Measurements from ENCODE around the gene DDN. TPM values are rescaled to one million over a fixed set of nuclear protein-coding genes. Genes with fewer than 3 reads are reported as not detected.

The DDN gene
- total and polyA plus RNA-seq, 9 of the 15 experiments (the other 6 are each of a cell fraction or from before 2014, with no cell fraction given), result 0.03 to 3.6 (median 1.6) TPM

DNA sequence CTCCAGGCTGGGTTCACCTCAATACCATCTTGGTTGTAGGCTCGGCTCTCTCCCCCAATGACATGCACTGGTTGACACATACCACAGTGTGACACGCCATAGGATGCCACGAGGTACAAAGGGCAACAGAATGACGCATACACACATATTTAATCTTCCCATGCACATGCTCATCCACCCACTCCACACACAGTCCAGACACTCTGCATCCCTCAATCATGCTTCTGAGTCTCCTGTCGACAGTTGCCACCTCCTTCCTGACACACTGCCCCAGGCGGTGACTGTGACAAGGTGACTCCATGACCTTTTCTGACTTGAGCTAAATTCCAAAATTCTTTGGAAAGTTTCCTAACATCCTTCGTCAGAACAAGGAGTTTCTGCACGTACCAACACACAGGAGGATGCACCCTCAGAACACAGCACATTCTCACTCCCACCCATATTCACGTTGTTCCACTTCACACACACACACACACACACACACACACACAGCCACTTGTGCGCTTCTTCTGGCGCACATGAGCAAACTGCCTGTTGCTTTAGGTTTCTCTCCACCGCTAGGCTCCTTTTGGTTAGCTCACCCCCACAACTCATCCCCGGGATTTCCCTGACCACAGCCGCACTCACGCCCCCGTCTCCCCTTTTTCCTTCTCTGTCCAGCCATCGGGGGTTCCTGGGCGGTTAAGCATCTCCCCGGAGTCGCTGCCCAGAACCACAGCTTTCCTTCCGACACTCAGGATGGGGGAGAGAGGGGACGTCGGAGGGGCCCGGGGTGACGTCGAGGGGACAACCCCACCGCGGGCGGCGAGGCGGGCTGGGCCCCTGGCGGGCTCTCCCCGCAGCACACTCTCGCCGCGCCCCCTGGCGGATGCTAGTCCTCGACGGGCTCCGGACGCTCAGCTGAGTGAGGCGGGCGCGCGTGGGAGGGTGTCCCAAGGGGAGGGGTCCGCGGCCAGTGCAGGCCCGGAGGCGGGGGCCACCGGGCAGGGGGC, 21.6 kb downstream of the DDN start (continued):
- TF ChIP-seq ZNF253 (CRISPR knock-in tag; conservative IDR thresholded peaks at IDR 0.05) (no peak), RB1 (IDR thresholded peaks at IDR 0.05; ENCODE audit: low read depth) (peak; percentile 77), NCOA2 (IDR thresholded peaks at IDR 0.05; ENCODE audit: partially characterized antibody in 2 of 2) (no peak), ZNF41 (CRISPR knock-in tag; conservative IDR thresholded peaks at IDR 0.05) (no peak), SAFB (IDR thresholded peaks at IDR 0.05; ENCODE audit: borderline replicate concordance, low read depth, low read length) (peak; percentile 75), BRD4 (IDR thresholded peaks at IDR 0.05) (no peak), CBFA2T2 (conservative IDR thresholded peaks at IDR 0.05) (peak; percentile 37), ZC3H8 (IDR thresholded peaks at IDR 0.05) (no peak), ZZZ3 (IDR thresholded peaks at IDR 0.05) (no peak), ZNF232 (CRISPR knock-in tag; IDR thresholded peaks at IDR 0.05) (no peak), PRPF4 (IDR thresholded peaks at IDR 0.05; ENCODE audit: insufficient read depth, low read depth, low read length, poor library complexity, severe bottlenecking) (no peak)
- TF ChIP-seq, protein P1, sequence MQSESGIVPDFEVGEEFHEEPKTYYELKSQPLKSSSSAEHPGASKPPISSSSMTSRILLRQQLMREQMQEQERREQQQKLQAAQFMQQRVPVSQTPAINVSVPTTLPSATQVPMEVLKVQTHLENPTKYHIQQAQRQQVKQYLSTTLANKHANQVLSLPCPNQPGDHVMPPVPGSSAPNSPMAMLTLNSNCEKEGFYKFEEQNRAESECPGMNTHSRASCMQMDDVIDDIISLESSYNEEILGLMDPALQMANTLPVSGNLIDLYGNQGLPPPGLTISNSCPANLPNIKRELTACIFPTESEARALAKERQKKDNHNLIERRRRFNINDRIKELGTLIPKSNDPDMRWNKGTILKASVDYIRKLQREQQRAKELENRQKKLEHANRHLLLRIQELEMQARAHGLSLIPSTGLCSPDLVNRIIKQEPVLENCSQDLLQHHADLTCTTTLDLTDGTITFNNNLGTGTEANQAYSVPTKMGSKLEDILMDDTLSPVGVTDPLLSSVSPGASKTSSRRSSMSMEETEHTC (IDR thresholded peaks at IDR 0.05), result no peak
- TF ChIP-seq, protein P2, sequence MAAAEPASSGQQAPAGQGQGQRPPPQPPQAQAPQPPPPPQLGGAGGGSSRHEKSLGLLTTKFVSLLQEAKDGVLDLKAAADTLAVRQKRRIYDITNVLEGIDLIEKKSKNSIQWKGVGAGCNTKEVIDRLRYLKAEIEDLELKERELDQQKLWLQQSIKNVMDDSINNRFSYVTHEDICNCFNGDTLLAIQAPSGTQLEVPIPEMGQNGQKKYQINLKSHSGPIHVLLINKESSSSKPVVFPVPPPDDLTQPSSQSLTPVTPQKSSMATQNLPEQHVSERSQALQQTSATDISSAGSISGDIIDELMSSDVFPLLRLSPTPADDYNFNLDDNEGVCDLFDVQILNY (CRISPR knock-in tag; IDR thresholded peaks at IDR 0.05), result 0 out of 2 replicates have a peak, but pooled peaks have one; percentile 28
- TF ChIP-seq, protein P3, sequence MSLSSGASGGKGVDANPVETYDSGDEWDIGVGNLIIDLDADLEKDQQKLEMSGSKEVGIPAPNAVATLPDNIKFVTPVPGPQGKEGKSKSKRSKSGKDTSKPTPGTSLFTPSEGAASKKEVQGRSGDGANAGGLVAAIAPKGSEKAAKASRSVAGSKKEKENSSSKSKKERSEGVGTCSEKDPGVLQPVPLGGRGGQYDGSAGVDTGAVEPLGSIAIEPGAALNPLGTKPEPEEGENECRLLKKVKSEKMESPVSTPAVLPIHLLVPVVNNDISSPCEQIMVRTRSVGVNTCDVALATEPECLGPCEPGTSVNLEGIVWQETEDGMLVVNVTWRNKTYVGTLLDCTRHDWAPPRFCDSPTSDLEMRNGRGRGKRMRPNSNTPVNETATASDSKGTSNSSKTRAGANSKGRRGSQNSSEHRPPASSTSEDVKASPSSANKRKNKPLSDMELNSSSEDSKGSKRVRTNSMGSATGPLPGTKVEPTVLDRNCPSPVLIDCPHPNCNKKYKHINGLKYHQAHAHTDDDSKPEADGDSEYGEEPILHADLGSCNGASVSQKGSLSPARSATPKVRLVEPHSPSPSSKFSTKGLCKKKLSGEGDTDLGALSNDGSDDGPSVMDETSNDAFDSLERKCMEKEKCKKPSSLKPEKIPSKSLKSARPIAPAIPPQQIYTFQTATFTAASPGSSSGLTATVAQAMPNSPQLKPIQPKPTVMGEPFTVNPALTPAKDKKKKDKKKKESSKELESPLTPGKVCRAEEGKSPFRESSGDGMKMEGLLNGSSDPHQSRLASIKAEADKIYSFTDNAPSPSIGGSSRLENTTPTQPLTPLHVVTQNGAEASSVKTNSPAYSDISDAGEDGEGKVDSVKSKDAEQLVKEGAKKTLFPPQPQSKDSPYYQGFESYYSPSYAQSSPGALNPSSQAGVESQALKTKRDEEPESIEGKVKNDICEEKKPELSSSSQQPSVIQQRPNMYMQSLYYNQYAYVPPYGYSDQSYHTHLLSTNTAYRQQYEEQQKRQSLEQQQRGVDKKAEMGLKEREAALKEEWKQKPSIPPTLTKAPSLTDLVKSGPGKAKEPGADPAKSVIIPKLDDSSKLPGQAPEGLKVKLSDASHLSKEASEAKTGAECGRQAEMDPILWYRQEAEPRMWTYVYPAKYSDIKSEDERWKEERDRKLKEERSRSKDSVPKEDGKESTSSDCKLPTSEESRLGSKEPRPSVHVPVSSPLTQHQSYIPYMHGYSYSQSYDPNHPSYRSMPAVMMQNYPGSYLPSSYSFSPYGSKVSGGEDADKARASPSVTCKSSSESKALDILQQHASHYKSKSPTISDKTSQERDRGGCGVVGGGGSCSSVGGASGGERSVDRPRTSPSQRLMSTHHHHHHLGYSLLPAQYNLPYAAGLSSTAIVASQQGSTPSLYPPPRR (CRISPR knock-in tag; IDR thresholded peaks at IDR 0.05; ENCODE audit: borderline replicate concordance), result 0 out of 2 replicates have a peak, but pooled peaks have one; percentile 42
- TF ChIP-seq, protein P4, sequence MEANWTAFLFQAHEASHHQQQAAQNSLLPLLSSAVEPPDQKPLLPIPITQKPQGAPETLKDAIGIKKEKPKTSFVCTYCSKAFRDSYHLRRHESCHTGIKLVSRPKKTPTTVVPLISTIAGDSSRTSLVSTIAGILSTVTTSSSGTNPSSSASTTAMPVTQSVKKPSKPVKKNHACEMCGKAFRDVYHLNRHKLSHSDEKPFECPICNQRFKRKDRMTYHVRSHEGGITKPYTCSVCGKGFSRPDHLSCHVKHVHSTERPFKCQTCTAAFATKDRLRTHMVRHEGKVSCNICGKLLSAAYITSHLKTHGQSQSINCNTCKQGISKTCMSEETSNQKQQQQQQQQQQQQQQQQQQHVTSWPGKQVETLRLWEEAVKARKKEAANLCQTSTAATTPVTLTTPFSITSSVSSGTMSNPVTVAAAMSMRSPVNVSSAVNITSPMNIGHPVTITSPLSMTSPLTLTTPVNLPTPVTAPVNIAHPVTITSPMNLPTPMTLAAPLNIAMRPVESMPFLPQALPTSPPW (CRISPR knock-in tag; IDR thresholded peaks at IDR 0.05), result peak; percentile 63
- TF ChIP-seq, protein P5, sequence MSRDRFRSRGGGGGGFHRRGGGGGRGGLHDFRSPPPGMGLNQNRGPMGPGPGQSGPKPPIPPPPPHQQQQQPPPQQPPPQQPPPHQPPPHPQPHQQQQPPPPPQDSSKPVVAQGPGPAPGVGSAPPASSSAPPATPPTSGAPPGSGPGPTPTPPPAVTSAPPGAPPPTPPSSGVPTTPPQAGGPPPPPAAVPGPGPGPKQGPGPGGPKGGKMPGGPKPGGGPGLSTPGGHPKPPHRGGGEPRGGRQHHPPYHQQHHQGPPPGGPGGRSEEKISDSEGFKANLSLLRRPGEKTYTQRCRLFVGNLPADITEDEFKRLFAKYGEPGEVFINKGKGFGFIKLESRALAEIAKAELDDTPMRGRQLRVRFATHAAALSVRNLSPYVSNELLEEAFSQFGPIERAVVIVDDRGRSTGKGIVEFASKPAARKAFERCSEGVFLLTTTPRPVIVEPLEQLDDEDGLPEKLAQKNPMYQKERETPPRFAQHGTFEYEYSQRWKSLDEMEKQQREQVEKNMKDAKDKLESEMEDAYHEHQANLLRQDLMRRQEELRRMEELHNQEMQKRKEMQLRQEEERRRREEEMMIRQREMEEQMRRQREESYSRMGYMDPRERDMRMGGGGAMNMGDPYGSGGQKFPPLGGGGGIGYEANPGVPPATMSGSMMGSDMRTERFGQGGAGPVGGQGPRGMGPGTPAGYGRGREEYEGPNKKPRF (IDR thresholded peaks at IDR 0.05; ENCODE audit: low read depth, low read length), result no peak

All from K562 (cell line).